ENCODE measurements around the gene ETHE1. TPM values are rescaled to one million over a fixed set of nuclear protein-coding genes. Genes with fewer than 3 reads are reported as not detected.
"Not testable (repeated sequence)": the region's sequence is repeated elsewhere in the genome, so short reads cannot be mapped to it uniquely, and the experiment has no call there.

ETHE1 gene
- total RNA-seq, 3 donors from 2014 or later: 29.3 to 36.8 (median 33.7) TPM

DNA sequence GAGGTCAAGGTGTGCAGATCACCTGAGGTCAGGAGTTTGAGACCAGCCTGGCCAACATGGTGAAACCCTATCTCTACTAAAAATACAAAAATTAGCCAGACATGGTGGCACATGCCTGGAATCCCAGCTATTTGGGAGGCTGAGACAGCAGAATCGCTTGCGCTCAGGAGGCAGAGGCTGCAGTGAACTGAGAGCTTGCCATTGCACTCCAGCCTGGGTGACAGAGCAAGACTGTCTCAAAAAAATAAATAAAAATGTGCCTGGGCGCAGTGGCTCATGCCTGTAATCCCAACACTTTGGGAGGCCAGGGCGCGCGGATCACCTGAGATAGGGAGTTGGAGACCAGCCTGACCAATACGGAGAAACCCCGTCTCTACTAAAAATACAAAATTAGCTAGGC lies 3.3 kb downstream of the ETHE1 start:
- not testable (repeated sequence) for H3K4me3 Mint-ChIP-seq; H3K27me3 Mint-ChIP-seq (ENCODE audit: low read depth); H3K36me3 Mint-ChIP-seq (ENCODE audit: insufficient read depth); ATAC-seq; H3K9me3 Mint-ChIP-seq; DNase-seq
- H3K4me1 Mint-ChIP-seq (ENCODE audit: low read depth): peaks cover 33% of the 10 kb centered on the region

DNA sequence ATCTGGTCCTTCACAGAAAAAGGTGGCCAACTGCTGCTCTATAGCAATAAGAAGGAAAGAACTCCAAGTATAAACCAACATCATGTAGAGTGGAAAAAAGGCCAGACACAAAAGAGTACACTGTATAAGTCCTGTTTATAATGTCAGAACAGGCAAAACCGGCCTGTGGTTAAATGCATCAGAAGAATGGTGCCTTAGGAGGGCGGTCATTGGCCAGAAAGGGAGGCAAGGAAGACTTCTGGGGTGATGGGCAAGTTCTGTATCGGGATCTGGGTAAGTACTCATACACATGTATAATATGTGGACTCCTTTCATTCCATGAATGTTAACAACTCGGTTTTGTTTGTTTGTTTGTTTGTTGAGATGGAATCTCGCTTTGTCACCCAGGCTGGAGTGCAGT lies 4.1 kb downstream of the ETHE1 start:
- no peaks in the 10 kb centered on the region for H3K9me3 Mint-ChIP-seq
- DNase-seq (no peak), ATAC-seq (no peak)
- no peaks in the 10 kb centered on the region for H3K27me3 Mint-ChIP-seq (ENCODE audit: low read depth)
- no peak overlapping the region for H3K4me3 Mint-ChIP-seq
- peaks cover 32% of the 10 kb centered on the region for H3K4me1 Mint-ChIP-seq (ENCODE audit: low read depth)
- H3K36me3 Mint-ChIP-seq (ENCODE audit: insufficient read depth): no peaks in the 10 kb centered on the region

DNA sequence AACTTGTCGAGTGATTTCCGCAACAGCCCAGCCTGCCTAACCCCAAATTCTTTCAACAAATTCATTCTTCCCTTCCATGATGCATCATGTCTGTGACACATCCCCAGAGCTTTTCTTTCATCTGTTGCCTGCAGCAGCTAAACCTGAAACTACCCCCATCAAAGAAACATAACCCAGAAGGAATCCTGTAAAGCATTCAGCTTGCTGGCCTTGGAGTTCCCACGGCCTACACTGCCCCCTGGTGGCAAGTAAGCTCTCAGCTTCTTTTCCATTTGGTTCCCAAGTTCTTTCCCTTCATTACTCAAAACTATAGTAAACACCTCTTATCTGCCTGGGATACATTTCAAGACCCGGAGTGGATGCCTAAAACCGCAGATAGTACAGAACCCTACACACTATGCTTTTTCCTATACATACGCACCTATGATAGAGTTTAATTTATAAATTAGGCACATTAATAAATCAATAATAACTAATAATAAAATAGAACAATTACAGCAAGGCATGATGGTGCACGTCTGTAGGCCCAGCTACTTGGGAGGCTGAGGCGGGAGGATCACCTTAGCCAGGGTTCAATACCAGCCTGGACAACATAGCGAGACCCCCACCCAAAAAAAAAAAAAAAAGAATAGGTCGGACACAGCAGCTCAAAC lies 7.4 kb downstream of the ETHE1 start:
- DNase-seq: peak; percentile 82
- ATAC-seq: peak; percentile 99 to 100
- H3K36me3 Mint-ChIP-seq (ENCODE audit: insufficient read depth): no peaks in the 10 kb centered on the region
- no peak overlapping the region for H3K4me3 Mint-ChIP-seq
- H3K27me3 Mint-ChIP-seq (ENCODE audit: low read depth): no peaks in the 10 kb centered on the region
- H3K4me1 Mint-ChIP-seq (ENCODE audit: low read depth): peaks cover 11% of the 10 kb centered on the region
- H3K9me3 Mint-ChIP-seq: no peaks in the 10 kb centered on the region

GRCh38 chr19:43518051-43518450 lies 8.9 kb downstream of the ETHE1 start:
- Mint-ChIP-seq H3K9me3 (no peaks in the 10 kb centered on the region), H3K36me3 (ENCODE audit: insufficient read depth) (peaks cover 2% of the 10 kb centered on the region), H3K4me3 (no peak overlapping the region), H3K27me3 (ENCODE audit: low read depth) (no peaks in the 10 kb centered on the region), H3K4me1 (ENCODE audit: low read depth) (peaks cover 8% of the 10 kb centered on the region)
- no peak for DNase-seq
- no peak for ATAC-seq

- H3K36me3 Mint-ChIP-seq (ENCODE audit: insufficient read depth); ATAC-seq; H3K4me1 Mint-ChIP-seq (ENCODE audit: low read depth); H3K27me3 Mint-ChIP-seq (ENCODE audit: low read depth); DNase-seq; H3K9me3 Mint-ChIP-seq; H3K4me3 Mint-ChIP-seq: not testable (repeated sequence)
Observed at GRCh38 chr19:43512399-43512798, 14.6 kb downstream of the ETHE1 start.

- Mint-ChIP-seq H3K9me3 (no peaks in the 10 kb centered on the region), H3K4me3 (no peak overlapping the region), H3K36me3 (ENCODE audit: insufficient read depth) (peaks cover 9% of the 10 kb centered on the region), H3K4me1 (ENCODE audit: low read depth) (no peaks in the 10 kb centered on the region), H3K27me3 (ENCODE audit: low read depth) (no peaks in the 10 kb centered on the region)
- ATAC-seq (no peak), DNase-seq (no peak)
Observed at GRCh38 chr19:43511324-43511723, 15.7 kb downstream of the ETHE1 start.

DNA sequence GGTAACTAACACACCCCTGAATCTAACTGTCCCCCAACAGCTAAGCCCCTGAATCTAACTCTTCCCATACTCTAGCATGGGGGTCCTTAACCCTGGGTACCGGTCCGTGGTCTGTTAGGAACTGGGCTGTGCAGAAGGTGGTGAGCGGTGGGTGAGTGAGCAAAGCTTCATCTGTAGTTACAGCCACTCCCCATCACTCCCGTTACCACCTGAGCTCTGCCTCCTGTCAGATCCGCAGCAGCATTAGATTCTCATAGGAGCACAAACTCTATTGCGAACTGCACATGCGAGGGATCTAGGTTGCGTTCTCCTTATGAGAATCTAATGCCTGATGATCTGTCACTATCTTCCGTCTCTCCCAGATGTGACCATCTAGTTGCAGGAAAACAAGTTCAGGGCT lies 16.3 kb downstream of the ETHE1 start:
- no peak overlapping the region for H3K4me3 Mint-ChIP-seq
- no peaks in the 10 kb centered on the region for H3K9me3 Mint-ChIP-seq
- no peak for DNase-seq
- no peak for ATAC-seq
- H3K27me3 Mint-ChIP-seq (ENCODE audit: low read depth): no peaks in the 10 kb centered on the region
- H3K36me3 Mint-ChIP-seq (ENCODE audit: insufficient read depth): peaks cover 9% of the 10 kb centered on the region
- H3K4me1 Mint-ChIP-seq (ENCODE audit: low read depth): peaks cover 3% of the 10 kb centered on the region

- H3K4me3 Mint-ChIP-seq: no peak overlapping the region
- H3K36me3 Mint-ChIP-seq (ENCODE audit: insufficient read depth): peaks cover 9% of the 10 kb centered on the region
- no peaks in the 10 kb centered on the region for H3K27me3 Mint-ChIP-seq (ENCODE audit: low read depth)
- peaks cover 19% of the 10 kb centered on the region for H3K4me1 Mint-ChIP-seq (ENCODE audit: low read depth)
- DNase-seq (no peak), ATAC-seq (no peak)
- H3K9me3 Mint-ChIP-seq: no peaks in the 10 kb centered on the region
Observed at GRCh38 chr19:43507880-43508279, 19.1 kb downstream of the ETHE1 start.

DNA sequence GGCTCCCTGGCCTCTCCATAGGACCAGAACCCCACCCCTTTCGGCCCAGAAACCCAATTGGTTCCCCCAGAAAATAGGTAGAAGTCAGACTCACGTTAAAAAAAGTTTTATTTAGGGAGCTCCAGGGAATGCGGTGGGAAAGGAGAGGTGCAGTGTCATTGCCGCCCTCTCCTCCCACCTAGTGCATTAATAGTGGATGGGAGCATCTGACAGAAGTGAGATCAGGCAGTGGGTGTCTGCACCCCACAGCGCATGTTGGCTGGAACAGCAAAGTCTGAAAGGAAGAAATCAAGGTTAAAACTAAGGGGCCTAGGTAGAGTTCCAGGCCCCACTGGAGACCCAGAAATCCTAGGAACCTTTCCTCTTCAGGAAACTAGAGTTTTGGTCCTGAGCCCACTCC lies 20.4 kb downstream of the ETHE1 start:
- no peaks in the 10 kb centered on the region for H3K27me3 Mint-ChIP-seq (ENCODE audit: low read depth)
- no peak for DNase-seq
- no peak overlapping the region for H3K4me3 Mint-ChIP-seq
- peaks cover 9% of the 10 kb centered on the region for H3K36me3 Mint-ChIP-seq (ENCODE audit: insufficient read depth)
- ATAC-seq: no peak
- H3K4me1 Mint-ChIP-seq (ENCODE audit: low read depth): peaks cover 28% of the 10 kb centered on the region
- no peaks in the 10 kb centered on the region for H3K9me3 Mint-ChIP-seq

GRCh38 chr19:43505941-43506340 lies 21.1 kb downstream of the ETHE1 start:
- Mint-ChIP-seq H3K36me3 (ENCODE audit: insufficient read depth) (peaks cover 9% of the 10 kb centered on the region), H3K9me3 (no peaks in the 10 kb centered on the region), H3K4me1 (ENCODE audit: low read depth) (peaks cover 28% of the 10 kb centered on the region), H3K4me3 (no peak overlapping the region), H3K27me3 (ENCODE audit: low read depth) (no peaks in the 10 kb centered on the region)
- ATAC-seq (no peak), DNase-seq (no peak)

GRCh38 chr19:43505186-43505456 lies 21.9 kb downstream of the ETHE1 start:
- DNase-seq (no peak), ATAC-seq (no peak)
- H3K4me3 Mint-ChIP-seq: peak overlapping the region; percentile 49
- peaks cover 10% of the 10 kb centered on the region for H3K36me3 Mint-ChIP-seq (ENCODE audit: insufficient read depth)
- H3K27me3 Mint-ChIP-seq (ENCODE audit: low read depth): no peaks in the 10 kb centered on the region
- H3K4me1 Mint-ChIP-seq (ENCODE audit: low read depth): peaks cover 31% of the 10 kb centered on the region
- no peaks in the 10 kb centered on the region for H3K9me3 Mint-ChIP-seq

GRCh38 chr19:43504426-43505185 lies 22.4 kb downstream of the ETHE1 start, which contains the start of gene PHLDB3:
TSS of gene PHLDB3 (minus strand) at chr19:43504746. CDS start at chr19:43504118, 628 bp downstream.
- peak within 1 kb of the TSS; percentile 88 for H3K4me3 Mint-ChIP-seq

DNA sequence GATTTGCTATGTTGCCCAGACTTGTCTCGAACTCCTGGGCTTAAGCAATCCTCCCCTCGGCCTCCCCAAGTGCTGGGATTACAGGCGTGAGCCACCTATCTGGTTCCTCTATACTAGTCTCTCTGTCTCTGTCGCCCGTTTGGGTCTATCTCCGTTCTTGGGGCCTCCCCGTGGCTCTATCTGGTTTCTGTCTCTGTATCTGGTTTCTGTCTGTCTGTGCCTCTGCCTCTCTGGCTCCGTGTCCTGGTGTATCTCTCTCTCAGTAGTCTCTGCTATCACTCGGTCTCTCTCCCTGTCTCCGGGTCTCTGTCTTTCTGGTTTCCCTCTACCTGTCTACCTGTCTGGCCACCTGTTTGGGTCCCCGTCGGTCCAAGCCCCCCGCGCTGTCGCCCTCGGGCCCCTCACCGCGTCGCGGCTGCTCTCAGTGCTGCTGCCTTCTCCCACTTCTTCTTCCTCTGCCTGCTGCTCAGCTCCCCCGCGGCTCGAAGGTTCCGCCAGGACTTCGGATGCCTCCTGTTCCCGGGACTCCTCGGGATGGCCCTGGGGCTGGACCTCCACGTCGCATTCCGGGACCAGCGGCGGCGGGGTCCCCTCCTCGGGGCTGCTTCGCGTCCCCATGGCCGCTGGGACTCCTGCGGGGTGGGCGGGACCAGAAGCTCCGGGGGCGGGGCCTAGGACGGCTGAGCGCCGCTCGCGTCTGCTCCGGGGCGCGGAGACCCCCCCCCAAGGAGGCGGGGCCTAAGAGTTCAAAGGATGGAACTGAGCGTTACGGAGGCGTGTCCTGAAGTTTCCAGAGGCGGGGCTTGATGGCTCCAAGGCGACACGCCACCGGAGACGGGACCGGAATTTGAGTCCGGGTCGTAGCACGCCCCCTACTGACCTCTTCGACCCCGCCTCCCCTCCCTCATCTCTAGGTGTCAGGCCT lies 23.2 kb downstream of the ETHE1 start:
- peaks cover 12% of the 10 kb centered on the region for H3K36me3 Mint-ChIP-seq (ENCODE audit: insufficient read depth)
- H3K4me1 Mint-ChIP-seq (ENCODE audit: low read depth): peaks cover 31% of the 10 kb centered on the region
- no peaks in the 10 kb centered on the region for H3K27me3 Mint-ChIP-seq (ENCODE audit: low read depth)
- ATAC-seq: peak; percentile 95 to 96
- DNase-seq: peak; percentile 100
- peak overlapping the region; percentile 88 for H3K4me3 Mint-ChIP-seq
- no peaks in the 10 kb centered on the region for H3K9me3 Mint-ChIP-seq

More at GRCh38 chr19:43504426-43505185, 22.4 kb downstream of the ETHE1 start, which contains the start of gene PHLDB3:
- peaks cover 31% of the 10 kb centered on the region for H3K4me1 Mint-ChIP-seq (ENCODE audit: low read depth)
- no peaks in the 10 kb centered on the region for H3K27me3 Mint-ChIP-seq (ENCODE audit: low read depth)
- no peaks in the 10 kb centered on the region for H3K9me3 Mint-ChIP-seq
- H3K36me3 Mint-ChIP-seq (ENCODE audit: insufficient read depth): peaks cover 10% of the 10 kb centered on the region
- DNase-seq (peak; percentile 52), ATAC-seq (peak; percentile 28)

DNA sequence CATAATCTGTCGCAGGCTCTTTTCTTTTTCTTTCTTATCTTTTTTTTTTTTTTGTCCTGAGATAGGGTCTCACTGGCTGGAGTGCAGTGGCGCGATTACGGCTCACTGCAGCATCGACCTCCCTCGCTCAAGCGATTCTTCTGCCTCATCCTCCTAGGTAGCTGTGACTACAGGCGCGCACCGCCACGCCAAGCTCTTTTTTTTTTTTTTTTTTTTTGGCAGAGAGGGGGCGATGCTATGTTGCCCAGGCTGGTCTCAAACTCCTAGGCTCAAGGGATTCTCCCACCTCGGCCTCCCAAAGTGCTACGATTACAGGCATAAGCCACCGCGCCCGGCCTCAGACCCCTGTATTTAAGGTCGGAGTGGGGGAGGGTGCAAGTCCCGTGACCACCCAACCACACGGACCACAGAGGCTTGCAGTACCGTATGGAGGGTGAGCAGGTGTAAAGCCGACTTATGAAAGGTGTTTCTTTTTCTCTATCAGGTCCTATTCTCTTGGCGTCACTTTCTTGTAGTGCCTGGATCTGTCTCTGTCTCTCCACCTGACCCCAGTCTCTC lies 24.5 kb downstream of the ETHE1 start:
- Mint-ChIP-seq H3K27me3 (ENCODE audit: low read depth) (no peaks in the 10 kb centered on the region), H3K36me3 (ENCODE audit: insufficient read depth) (peaks cover 19% of the 10 kb centered on the region), H3K4me1 (ENCODE audit: low read depth) (peaks cover 31% of the 10 kb centered on the region), H3K9me3 (no peaks in the 10 kb centered on the region), H3K4me3 (peak overlapping the region; percentile 88)
- DNase-seq: no peak
- no peak for ATAC-seq

Data from activated T-cell treated with anti-CD3 and anti-CD28 coated beads, Interleukin-2, amount 50 U/mL, for 4 hours (primary cell).